NCI-H748 (cell line): Measurements from ENCODE around the gene CACNA2D2.
A peak's percentile ranks its signal among the peaks of the same experiment; 100 is the strongest.

Experiments
- DNase-seq: peaks from one replicate; lab custom pipeline; 2025; ENCODE audit not compliant: unreplicated experiment; lab: John Stamatoyannopoulos, UW

The CACNA2D2 gene

DNA sequence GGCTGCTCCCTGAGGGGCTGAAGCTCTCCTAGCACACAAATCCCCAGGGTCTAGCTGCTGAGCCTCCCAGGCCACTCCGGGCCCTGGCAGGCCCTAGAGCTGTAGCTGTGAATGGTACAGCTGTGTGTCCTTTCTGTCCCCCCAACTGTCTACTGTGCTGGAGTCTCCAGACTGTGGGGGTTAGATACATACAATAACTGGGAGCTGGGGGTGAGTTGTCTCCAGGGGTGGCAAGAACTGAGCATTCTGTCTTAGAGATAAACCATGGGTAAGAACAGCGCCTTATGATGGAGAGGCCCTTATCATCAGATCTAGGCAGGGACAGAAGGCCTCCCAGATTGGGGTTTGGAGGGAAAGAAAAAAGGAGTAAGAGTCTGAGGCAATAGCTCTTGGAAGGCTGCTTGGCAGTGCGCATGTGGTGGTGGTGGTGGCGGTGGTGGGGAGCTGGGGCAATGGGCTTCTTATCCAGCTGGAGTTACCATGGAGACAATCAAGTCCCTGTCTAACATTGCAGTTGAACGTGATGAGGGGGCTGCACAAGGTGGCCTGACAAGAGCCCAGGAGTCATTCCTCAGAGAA, 149.2 kb downstream of the CACNA2D2 start:
- no peak for DNase-seq

- DNase-seq: no peak
Measured at GRCh38 chr3:50353245-50354004, 150.0 kb downstream of the CACNA2D2 start.

DNA sequence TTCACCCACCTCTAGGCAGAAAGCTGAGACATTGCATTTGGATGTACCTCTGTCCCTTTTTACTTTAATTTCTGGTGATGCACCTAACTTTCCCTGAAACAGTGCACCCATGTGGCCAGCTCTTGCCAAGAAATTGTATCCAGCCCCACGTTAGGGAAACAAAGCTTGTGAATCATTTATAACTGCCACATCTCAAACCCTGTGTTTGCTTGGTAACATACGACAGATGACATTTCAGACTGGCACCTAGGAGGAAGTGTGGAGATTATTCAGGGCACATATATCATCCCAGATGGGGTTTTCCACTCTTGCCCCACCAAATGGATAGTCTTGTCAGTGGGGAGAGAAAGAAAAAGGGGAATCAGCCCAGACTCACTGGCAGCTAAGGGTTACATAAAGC, 150.7 kb downstream of the CACNA2D2 start:
- DNase-seq: no peak

GRCh38 chr3:50351323-50351697, 152.1 kb downstream of the CACNA2D2 start:
- no peak for DNase-seq

DNA sequence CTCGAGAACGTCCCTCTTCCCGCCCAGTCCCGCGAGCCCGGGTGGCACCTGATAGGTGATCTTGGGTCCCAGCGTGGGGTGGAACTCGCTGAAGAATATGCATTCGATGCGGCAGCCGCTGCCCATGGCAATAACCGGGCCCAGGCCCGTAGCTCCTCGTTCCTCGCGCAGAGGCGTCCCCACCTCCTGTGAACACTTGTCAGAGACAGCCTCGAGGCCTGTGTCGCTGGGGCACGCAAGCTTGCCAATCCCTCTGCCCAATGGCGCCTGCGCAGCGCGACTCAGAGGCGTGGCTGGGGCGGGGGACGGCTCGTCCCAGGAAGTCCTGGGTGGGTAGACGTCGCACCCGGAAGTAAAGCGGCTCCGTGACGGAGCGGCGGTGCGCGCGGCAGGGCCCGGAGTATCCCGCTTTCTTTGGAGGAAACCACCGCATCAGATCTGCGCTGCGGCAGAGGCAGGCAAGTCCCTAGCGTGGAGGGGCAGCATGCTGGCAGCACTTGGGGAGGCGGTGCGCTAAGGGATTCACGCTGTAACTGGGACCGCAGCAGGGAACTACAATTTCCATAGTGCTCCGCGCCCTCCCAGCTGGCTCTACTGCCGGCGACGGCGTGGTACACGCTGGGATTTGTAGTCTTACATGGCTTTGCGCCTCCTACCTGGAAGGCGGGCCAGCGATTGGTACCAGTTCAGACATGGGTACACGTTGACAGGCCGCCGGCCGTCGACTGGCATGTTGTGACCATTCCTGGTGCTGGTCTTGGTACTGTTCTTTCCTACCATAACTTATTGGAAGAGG, 152.7 kb downstream of the CACNA2D2 start, which contains the start of the genes CYB561D2 and NPRL2:
CYB561D2 (plus strand) TSS at position 336 of the 796 bp plus-strand sequence. CDS start 572 bp downstream, outside the sequence.
NPRL2 (minus strand) TSS at position 249 of the 796 bp plus-strand sequence; CDS start at position 126, 123 bp downstream.
- peak; percentile 91 for DNase-seq

DNA sequence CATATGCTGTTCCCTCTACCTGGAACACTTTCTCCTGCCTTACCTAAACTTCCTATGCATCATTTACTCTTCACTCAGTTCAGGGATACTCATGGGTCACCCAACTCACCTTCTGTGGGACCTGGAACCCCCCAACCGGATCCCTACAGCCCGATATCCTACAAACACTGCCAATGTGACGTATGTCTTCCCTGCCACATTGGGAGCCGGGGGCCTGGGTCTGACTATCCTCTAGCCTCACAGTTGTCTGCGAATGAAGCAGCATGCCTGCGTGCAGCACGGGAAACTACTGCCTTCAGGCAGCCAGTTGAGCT, 153.3 kb downstream of the CACNA2D2 start:
- DNase-seq: no peak

- peak; percentile 69 for DNase-seq
Measured at GRCh38 chr3:50347187-50347813, 156.1 kb downstream of the CACNA2D2 start.

- DNase-seq: peak; percentile 77
Measured at GRCh38 chr3:50345586-50346234, 157.7 kb downstream of the CACNA2D2 start, which contains the start of gene ZMYND10. TSS of gene ZMYND10 (minus strand) at chr3:50345732. CDS start at chr3:50345579, 153 bp downstream.

GRCh38 chr3:50345008-50345407, 158.4 kb downstream of the CACNA2D2 start:
- DNase-seq: no peak

DNA sequence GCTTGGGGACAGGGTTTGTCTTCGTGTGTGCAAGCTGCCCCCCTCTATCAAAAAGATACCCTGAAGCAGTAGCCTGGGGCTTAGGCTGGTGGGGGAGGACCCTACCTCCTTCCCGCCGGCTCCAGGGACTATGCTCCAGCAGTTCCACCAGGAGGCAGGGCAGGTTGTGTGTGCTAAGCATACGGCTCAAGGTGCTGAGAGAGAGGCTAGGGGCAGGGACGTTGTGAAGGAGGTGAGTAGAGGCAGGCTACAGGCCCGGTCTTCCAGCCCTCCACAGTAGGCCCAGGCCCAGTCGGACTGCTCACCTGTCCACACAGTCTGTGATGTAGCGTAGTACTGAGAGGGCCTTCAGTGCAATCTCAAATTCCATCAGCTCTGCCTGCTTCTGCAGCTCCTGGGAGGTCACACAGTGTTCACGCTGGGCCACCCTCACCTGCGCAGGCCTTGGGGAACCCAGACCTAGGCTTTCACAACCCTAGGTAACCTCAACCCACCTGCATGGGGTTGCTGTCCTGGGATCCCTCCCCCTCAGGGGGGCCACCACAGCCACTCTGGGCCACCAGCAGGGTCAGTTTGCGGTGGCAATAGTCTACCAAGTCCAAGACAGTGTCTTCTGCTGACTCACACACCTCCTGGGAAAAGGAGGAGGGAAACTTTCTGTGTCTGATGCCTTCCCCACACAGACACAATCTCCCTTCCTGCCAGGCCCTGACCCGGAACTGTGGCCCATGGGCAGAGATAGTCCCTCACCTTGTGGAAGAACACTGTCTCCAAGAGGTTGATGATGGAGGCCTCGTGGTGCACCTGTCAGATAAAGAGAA, 160.4 kb downstream of the CACNA2D2 start:
- no peak for DNase-seq

- no peak for DNase-seq
Measured at GRCh38 chr3:50341996-50342650, 161.3 kb downstream of the CACNA2D2 start.

GRCh38 chr3:50341537-50341936, 161.9 kb downstream of the CACNA2D2 start:
- DNase-seq: no peak

DNA sequence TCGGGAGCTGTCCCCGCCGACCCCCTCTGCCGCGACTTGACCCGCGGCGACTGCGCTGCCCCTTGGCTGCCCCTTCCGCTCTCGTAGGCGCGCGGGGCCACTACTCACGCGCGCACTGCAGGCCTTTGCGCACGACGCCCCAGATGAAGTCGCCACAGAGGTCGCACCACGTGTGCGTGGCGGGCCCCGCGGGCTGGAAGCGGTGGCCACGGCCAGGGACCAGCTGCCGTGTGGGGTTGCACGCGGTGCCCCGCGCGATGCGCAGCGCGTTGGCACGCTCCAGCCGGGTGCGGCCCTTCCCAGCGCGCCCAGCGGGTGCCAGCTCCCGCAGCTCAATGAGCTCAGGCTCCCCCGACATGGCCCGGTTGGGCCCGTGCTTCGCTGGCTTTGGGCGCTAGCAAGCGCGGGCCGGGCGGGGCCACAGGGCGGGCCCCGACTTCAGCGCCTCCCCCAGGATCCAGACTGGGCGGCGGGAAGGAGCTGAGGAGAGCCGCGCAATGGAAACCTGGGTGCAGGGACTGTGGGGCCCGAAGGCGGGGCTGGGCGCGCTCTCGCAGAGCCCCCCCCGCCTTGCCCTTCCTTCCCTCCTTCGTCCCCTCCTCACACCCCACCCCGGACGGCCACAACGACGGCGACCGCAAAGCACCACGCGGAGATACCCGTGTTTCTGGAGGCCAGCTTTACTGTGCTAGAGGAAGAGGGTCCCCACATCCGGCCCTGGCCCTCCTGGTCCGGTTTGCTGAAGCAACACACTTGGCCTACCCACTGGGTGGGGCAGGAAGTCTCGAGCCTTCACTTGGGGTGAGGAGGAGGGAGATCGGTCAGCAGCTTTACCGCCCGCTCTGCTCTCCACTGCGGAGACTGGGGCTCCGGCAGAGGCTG, 162.7 kb downstream of the CACNA2D2 start, which contains the start of gene RASSF1:
RASSF1 (minus strand) TSS at position 389 of the 882 bp plus-strand sequence; CDS start at position 358, 31 bp downstream.
- DNase-seq: no peak

DNA sequence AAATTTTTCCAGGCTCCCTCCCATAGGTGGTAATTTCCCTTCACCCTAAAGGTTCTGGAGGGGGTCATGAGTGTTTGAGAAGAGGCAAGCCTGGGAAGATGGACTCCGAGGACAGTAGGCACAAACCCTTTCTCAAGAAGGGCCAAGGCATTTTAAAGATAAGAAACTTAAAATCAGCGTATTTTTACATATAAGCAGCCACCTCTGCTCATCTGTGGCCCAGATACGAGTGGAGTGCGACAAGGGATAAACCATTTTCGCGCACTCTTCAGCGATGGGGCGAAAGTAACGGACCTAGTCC, 163.3 kb downstream of the CACNA2D2 start:
- no peak for DNase-seq

DNA sequence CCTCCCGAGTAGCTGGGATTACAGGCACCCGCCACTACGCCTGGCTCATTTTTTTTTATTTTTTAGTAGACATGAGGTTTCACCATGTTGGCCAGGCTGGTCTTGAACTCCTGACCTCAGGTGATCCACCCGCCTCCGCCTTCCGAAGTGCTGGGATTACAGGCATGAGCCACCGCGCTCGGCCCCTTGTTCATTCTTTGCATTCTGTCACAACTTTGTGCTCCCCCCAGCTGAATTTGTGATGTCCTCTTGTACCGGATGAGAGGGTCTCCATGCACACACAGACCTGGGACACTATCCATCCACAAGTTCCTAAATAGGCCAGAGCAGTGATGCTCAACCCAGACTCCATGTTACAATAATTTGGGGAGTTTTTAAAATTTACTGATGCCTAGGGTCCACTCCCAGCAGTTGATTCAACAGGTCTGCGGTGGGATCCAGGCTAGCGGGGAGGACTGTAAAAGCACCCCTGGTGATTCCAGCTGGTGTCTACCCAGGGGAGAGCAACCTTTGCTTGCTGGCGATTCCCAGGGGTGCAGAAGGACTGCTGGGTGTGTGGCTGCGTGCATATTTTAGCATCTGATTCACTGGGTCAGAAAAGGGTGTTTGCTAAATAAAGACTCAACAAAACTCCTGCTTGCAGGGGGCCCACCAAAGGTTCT, 163.8 kb downstream of the CACNA2D2 start:
- DNase-seq: no peak

DNA sequence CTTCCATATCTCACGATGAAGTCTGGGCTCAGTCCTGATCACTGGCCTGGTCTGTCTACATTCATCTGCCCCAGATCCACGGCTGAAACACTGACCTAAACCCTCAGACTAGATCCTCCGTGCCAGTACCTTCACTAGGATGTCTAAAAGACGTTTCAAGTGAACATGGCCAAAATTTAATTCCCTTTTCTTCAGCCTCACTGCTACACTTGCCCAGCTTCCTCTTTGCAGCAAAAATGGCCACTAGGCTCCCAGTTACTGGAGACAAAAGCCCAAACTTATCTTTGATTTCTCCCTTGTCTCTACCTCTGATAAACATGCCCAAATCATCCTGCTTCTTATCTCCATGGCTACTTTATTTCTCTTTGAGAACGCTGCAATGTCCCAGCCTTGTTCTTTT, 164.5 kb downstream of the CACNA2D2 start:
- no peak for DNase-seq

- peak; percentile 97 for DNase-seq
Measured at GRCh38 chr3:50337175-50337861, 166.1 kb downstream of the CACNA2D2 start.
